ENCODE data around the gene FARSA. TPM values are rescaled to one million over a fixed set of nuclear protein-coding genes. Genes with fewer than 3 reads are reported as not detected.
"Not testable (repeated sequence)": the region's sequence is repeated elsewhere in the genome, so short reads cannot be mapped to it uniquely, and the experiment has no call there.

FARSA gene
- polyA plus RNA-seq, 3 donors: 42.7 to 49.7 (median 42.7) TPM

- DNase-seq (ENCODE audit: low read depth in 3 of 3, low spot score in 2 of 3): no peak
Observed at GRCh38 chr19:12954612-12954962, 21.1 kb upstream of the FARSA start.

GRCh38 chr19:12953799-12954611 lies 20.5 kb upstream of the FARSA start:
- DNase-seq (ENCODE audit: low read depth in 3 of 3, low spot score in 2 of 3): no peak

- no peak for DNase-seq (ENCODE audit: low read depth in 3 of 3, low spot score in 2 of 3)
Observed at GRCh38 chr19:12953138-12953798, 19.8 kb upstream of the FARSA start.

- DNase-seq (ENCODE audit: low read depth in 3 of 3, low spot score in 2 of 3): no peak
Observed at GRCh38 chr19:12952488-12953137, 19.1 kb upstream of the FARSA start.

GRCh38 chr19:12952050-12952449 lies 18.5 kb upstream of the FARSA start:
- DNase-seq (ENCODE audit: low read depth in 3 of 3, low spot score in 2 of 3): not testable (repeated sequence)

GRCh38 chr19:12949363-12950283 lies 16.1 kb upstream of the FARSA start:
- no peak for DNase-seq (ENCODE audit: low read depth in 3 of 3, low spot score in 2 of 3)

- DNase-seq (ENCODE audit: low read depth in 3 of 3, low spot score in 2 of 3): no peak
Observed at GRCh38 chr19:12948612-12949362, 15.3 kb upstream of the FARSA start.

- no peak for DNase-seq (ENCODE audit: low read depth in 3 of 3, low spot score in 2 of 3)
Observed at GRCh38 chr19:12947702-12948611, 14.4 kb upstream of the FARSA start.

GRCh38 chr19:12946731-12947496 lies 13.4 kb upstream of the FARSA start:
- no peak for DNase-seq (ENCODE audit: low read depth in 3 of 3, low spot score in 2 of 3)

GRCh38 chr19:12946092-12946721 lies 12.7 kb upstream of the FARSA start:
- DNase-seq (ENCODE audit: low read depth in 3 of 3, low spot score in 2 of 3): no peak

GRCh38 chr19:12945479-12946091 lies 12.1 kb upstream of the FARSA start, which contains the start of gene RAD23A:
Gene RAD23A, plus strand, starts transcription at chr19:12945862. Its CDS starts 87 bp downstream, at chr19:12945949.
- DNase-seq (ENCODE audit: low read depth in 3 of 3, low spot score in 2 of 3): peak; percentile 93 to 96 (median 96)

- no peak for DNase-seq (ENCODE audit: low read depth in 3 of 3, low spot score in 2 of 3)
Observed at GRCh38 chr19:12944104-12944674, 10.7 kb upstream of the FARSA start.

GRCh38 chr19:12943437-12944044 lies 10.0 kb upstream of the FARSA start:
- no peak for DNase-seq (ENCODE audit: low read depth in 3 of 3, low spot score in 2 of 3)

GRCh38 chr19:12940897-12941296 lies 7.4 kb upstream of the FARSA start:
- no peak for DNase-seq (ENCODE audit: low read depth in 3 of 3, low spot score in 2 of 3)

- DNase-seq (ENCODE audit: low read depth in 3 of 3, low spot score in 2 of 3): no peak
Observed at GRCh38 chr19:12939975-12940423, 6.5 kb upstream of the FARSA start.

All from right renal cortex interstitium (tissue), 3 donors.